Heart left ventricle (tissue), 16 donors: ENCODE data around the gene EHMT2. TPM values are rescaled to one million over a fixed set of nuclear protein-coding genes. Genes with fewer than 3 reads are reported as not detected.
"Not testable (repeated sequence)": the region's sequence is repeated elsewhere in the genome, so short reads cannot be mapped to it uniquely, and the experiment has no call there.

Experiments
- ATAC-seq, 4 donors: fragments of 200-7000 bp; cut with Tn5 transposase; one replicate each; pipeline ENCODE4 v1.9.1; 2020 to 2022; ENCODE audit warnings: moderate library complexity in 4 of 4, mild to moderate bottlenecking in 3 of 4, moderate number of reproducible peaks in 1 of 4
- DNase-seq, 5 donors: peaks; one replicate each; pipeline ENCODE4 v3.0.0-alpha.2; 2020
- H3K27ac ChIP-seq, 12 donors: fragments of 200-600 bp; sonication (generic) in 4 of 12; one replicate each; pipeline versions ENCODE4 v1.5.0 to v1.8.0; 2016 to 2022; ENCODE audit warnings: mild to moderate bottlenecking in 2 of 12
- H3K27me3 ChIP-seq, 9 donors: fragments of 200-600 bp; sonication (generic) in 2 of 9; one replicate each; pipeline versions ENCODE4 v1.5.1 to v1.8.0; 2016 to 2022; ENCODE audit warnings: mild to moderate bottlenecking in 3 of 9
- H3K36me3 ChIP-seq, 9 donors: fragments of 200-600 bp; sonication (generic) in 2 of 9; one replicate each; pipeline versions ENCODE4 v1.5.0 to v1.8.0; 2018 to 2022; ENCODE audit warnings: mild to moderate bottlenecking in 2 of 9
- H3K4me1 ChIP-seq, 12 donors: fragments of 200-600 bp; sonication (generic) in 4 of 12; one replicate each; pipeline versions ENCODE4 v1.5.0 to v1.8.0; 2016 to 2022; ENCODE audit warnings: mild to moderate bottlenecking in 3 of 12
- H3K4me3 ChIP-seq, 12 donors: fragments of 200-600 bp; sonication (generic) in 4 of 12; one replicate each; pipeline versions ENCODE4 v1.5.0 to v1.8.0; 2017 to 2022; ENCODE audit warnings: mild to moderate bottlenecking in 9 of 12, moderate library complexity in 4 of 12
- H3K9me3 ChIP-seq, 12 donors: fragments of 200-600 bp; sonication (generic) in 4 of 12; one replicate each; pipeline versions ENCODE4 v1.5.0 to v1.8.0; 2016 to 2022; ENCODE audit warnings: mild to moderate bottlenecking in 1 of 12
- CTCF ChIP-seq, 12 donors: fragments of 200-600 bp; sonication (generic) in 4 of 12; IDR thresholded peaks; one replicate each; pipeline versions ENCODE4 v1.5.0 to v1.8.0; 2018 to 2022; ENCODE audit warnings: antibody characterized with exemption in 12 of 12, mild to moderate bottlenecking in 5 of 12
- POLR2A ChIP-seq, 2 donors: fragments of 450-650 bp; IDR thresholded peaks; one replicate each; pipeline ENCODE4 v1.6.1; 2017; ENCODE audit warnings: antibody characterized with exemption in 2 of 2, mild to moderate bottlenecking in 2 of 2, moderate library complexity in 2 of 2
- WGBS, 4 donors: extraction: QIAGEN DNeasy Blood & Tissue Kit in 2 of 4; methylation state at CpG; one replicate each; pipeline versions ENCODE4 v1.1.5 to v1.1.7; 2013 to 2018; 5-methylcytosine and 5-hydroxymethylcytosine counted together
- intact Hi-C, 10 donors: fragments of 100-400 bp; cut with DNase I; formaldehyde crosslinking; loops; one replicate each; pipeline versions ENCODE4 v1.11.1 to v1.14.2; 2022
- polyA plus RNA-seq, 2 donors: library from polyadenylated mRNA; stranded (reverse); fragments of 200-250 nt; gene quantifications; one replicate each; pipeline ENCODE4 v1.2.3, GENCODE V29; 2013
- total RNA-seq, 9 donors: library from RNA; depleted of rRNA in 2 of 9; stranded (reverse); fragments of >200 nt in 2 of 9; fragmentation: NEBNext Ultra II Directional in 3 of 9; extraction: Animal tissue kit (Norgen Biotek cat#: 25700) in 3 of 9; gene quantifications; one replicate each; pipeline versions ENCODE4 v1.1.0 to v1.2.4, GENCODE V29; 2016 to 2023
- donor health status: ischemic (EF 13 %, LVEDD 7.1; RV severe dilation, severe dysfunction).
- donor health status: healthy with polysubstance abuse.
- donor health status: DM: no; HTN: yes; CAD: no.
- donor health status: DM: no; HTN: no; CAD: no.
- donor health status: ischemic (EF 25% LVEDD 6.9; RV normal size, moderate dysfunction).
- donor health status: ischemic (EF 25% LVEDD 5.7; RV mildly dilated, moderate dysfunction).
- donor health status: healthy.
- donor health status: DM: yes; HTN: yes; CAD: no.
- donor health status: ischemic (EF 35%, LVEDD 5.7; RV mildly dilated, moderate dysfunction).
- donor health status: nonischemic (EF 11% LVEDD 7.7; RV severe dilation, severe dysfunction).
- donor health status: DM: yes; HTN: yes; CAD: no.
- donor health status: PGD.
- donor health status: ischemic (EF 29% LVEDD 5.4; RV normal size, mild dysfunction).
- donor health status: nonischemic (EF 23%, LVEDD 6.1; RV moderate dilation, normal function).

EHMT2 gene
- total and polyA plus RNA-seq, 11 donors = 9.0 to 22.1 (median 14.8) TPM

- H3K4me3 ChIP-seq = no peak overlapping the region
- TF ChIP-seq POLR2A (IDR thresholded peaks at IDR 0.05) (no peak), CTCF (IDR thresholded peaks at IDR 0.05) (no peak)
- 90 to 94% (median 92%) methylated on average over 10 to 11 of the region's 11 CpGs for WGBS, 4 donors
- no peaks in the 10 kb centered on the region for H3K9me3 ChIP-seq
- intact Hi-C loops = loop anchor here in 1 of 10 donors (10.0 kb wide), 1 partner anchor 175 kb away; the partner anchor contains the start of gene LY6G5C
- ATAC-seq = no peak
- no peak overlapping the region for H3K27ac ChIP-seq
- no peaks in the 10 kb centered on the region for H3K27me3 ChIP-seq
- peaks cover 0 to 24% (median 16%) of the 10 kb centered on the region in 12 donors for H3K4me1 ChIP-seq
- DNase-seq = no peak
- peaks cover 0 to 54% (median 41%) of the 10 kb centered on the region in 9 donors for H3K36me3 ChIP-seq
Observed at GRCh38 chr6:31859923-31860322, 37.6 kb downstream of the EHMT2 start.

- Histone ChIP-seq H3K4me1 (peaks cover 0 to 17% (median 13%) of the 10 kb centered on the region in 12 donors), H3K9me3 (no peaks in the 10 kb centered on the region), H3K36me3 (peaks cover 0 to 54% (median 41%) of the 10 kb centered on the region in 9 donors), H3K27me3 (no peaks in the 10 kb centered on the region), H3K4me3 (no peak overlapping the region), H3K27ac (no peak overlapping the region)
- WGBS, 4 donors = 89 to 97% (median 97%) methylated on average over 8 of the region's 8 CpGs
- TF ChIP-seq POLR2A (IDR thresholded peaks at IDR 0.05) = no peak
- no peak for TF ChIP-seq CTCF (IDR thresholded peaks at IDR 0.05)
- no peak for DNase-seq
- ATAC-seq = no peak
- intact Hi-C loops = no loop called here
Observed at GRCh38 chr6:31858707-31859106, 38.8 kb downstream of the EHMT2 start.

- H3K27ac ChIP-seq, H3K27me3 ChIP-seq, H3K9me3 ChIP-seq, H3K4me3 ChIP-seq, DNase-seq, intact Hi-C loops, ATAC-seq: not testable (repeated sequence)
- WGBS, 4 donors = 84 to 97% (median 93%) methylated on average over 8 of the region's 8 CpGs
- Histone ChIP-seq H3K4me1 (peaks cover 0 to 12% (median 8%) of the 10 kb centered on the region in 12 donors), H3K36me3 (peaks cover 0 to 54% (median 41%) of the 10 kb centered on the region in 9 donors)
Observed at GRCh38 chr6:31857774-31858173, 39.7 kb downstream of the EHMT2 start.

GRCh38 chr6:31851980-31852718, 45.3 kb downstream of the EHMT2 start:
- H3K9me3 ChIP-seq, DNase-seq, ATAC-seq, H3K27ac ChIP-seq, H3K4me3 ChIP-seq, H3K4me1 ChIP-seq, intact Hi-C loops, H3K27me3 ChIP-seq: not testable (repeated sequence)
- peaks cover 0 to 13% (median 3%) of the 10 kb centered on the region in 9 donors for H3K36me3 ChIP-seq
- 78 to 91% (median 89%) methylated on average over 14 to 35 of the region's 35 CpGs for whole genome bisulfite sequencing, 4 donors

- ATAC-seq (no peak), DNase-seq (no peak)
- 81 to 87% (median 85%) methylated on average over 2 of the region's 2 CpGs for WGBS, 4 donors
- intact Hi-C loops = no loop called here
- Histone ChIP-seq H3K4me3 (no peak overlapping the region), H3K27me3 (no peaks in the 10 kb centered on the region), H3K4me1 (no peaks in the 10 kb centered on the region), H3K27ac (no peak overlapping the region), H3K36me3 (peaks cover 0 to 6% (median 0%) of the 10 kb centered on the region in 9 donors), H3K9me3 (no peaks in the 10 kb centered on the region)
- TF ChIP-seq CTCF (IDR thresholded peaks at IDR 0.05) (no peak), POLR2A (IDR thresholded peaks at IDR 0.05) (no peak)
Observed at GRCh38 chr6:31851485-31851832, 46.0 kb downstream of the EHMT2 start.
